Measurements from ENCODE around the gene BORCS6. TPM values are rescaled to one million over a fixed set of nuclear protein-coding genes. Genes with fewer than 3 reads are reported as not detected.

The BORCS6 gene
- total and polyA plus RNA-seq, 9 of the 15 experiments (the other 6 are each of a cell fraction or from before 2014, with no cell fraction given): 0.01 to 7.4 (median 2.3) TPM

DNA sequence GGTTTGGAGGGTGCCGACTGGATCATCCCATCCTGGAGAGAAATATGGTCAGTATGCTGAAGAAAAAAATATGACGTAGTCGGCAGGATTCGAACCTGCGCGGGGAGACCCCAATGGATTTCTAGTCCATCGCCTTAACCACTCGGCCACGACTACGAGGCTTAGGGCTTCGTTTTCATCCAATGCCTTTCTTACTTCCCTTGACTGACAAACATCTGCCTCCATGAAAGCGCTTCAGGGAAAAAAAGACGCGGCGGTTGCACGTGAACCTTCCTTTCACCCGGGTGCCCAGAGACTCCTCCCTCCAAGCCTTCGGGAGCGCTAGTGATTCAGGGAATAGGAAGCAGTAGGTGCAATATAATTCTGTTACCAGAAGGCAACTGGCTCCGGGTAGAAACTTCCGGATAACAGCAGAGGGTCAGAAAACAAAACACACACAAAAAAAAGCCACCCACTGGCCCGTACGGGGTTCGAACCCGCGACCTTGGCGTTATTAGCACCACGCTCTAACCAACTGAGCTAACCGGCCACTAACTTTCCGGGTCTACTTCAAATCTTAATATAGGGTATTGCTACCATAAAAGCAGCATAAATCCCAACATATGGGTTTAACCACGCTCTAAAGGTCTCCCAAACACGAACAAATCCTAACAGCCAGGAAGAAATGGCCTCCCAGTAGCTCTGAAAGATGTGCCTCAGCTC lies 36.7 kb upstream of the BORCS6 start (continued):
- TF ChIP-seq REST (IDR thresholded peaks at IDR 0.05; ENCODE audit: borderline replicate concordance) (peak; percentile 31; the same call in 1 of the 2 replicates), REST (CRISPR knock-in tag; IDR thresholded peaks at IDR 0.05; ENCODE audit: low read depth) (no peak), ATF2 (CRISPR knock-in tag; IDR thresholded peaks at IDR 0.05) (no peak), ZNF280B (CRISPR knock-in tag; IDR thresholded peaks at IDR 0.05) (no peak), MAFF (IDR thresholded peaks at IDR 0.05; ENCODE audit: low read length) (no peak), PURB (CRISPR knock-in tag; IDR thresholded peaks at IDR 0.05; ENCODE audit: low read depth) (no peak), ELF2 (CRISPR knock-in tag; IDR thresholded peaks at IDR 0.05) (no peak; the same call in none of the 2 replicates), NR2C2 (CRISPR knock-in tag; IDR thresholded peaks at IDR 0.05) (no peak), NR2C2 (tag; IDR thresholded peaks at IDR 0.05) (peak; percentile 57; the same call in 1 of the 2 replicates), SFPQ (IDR thresholded peaks at IDR 0.05; ENCODE audit: low read depth, low read length) (no peak), ARID1B (IDR thresholded peaks at IDR 0.05) (no peak), TSC22D4 (tag; IDR thresholded peaks at IDR 0.05) (no peak)
- TF ChIP-seq, protein P1, sequence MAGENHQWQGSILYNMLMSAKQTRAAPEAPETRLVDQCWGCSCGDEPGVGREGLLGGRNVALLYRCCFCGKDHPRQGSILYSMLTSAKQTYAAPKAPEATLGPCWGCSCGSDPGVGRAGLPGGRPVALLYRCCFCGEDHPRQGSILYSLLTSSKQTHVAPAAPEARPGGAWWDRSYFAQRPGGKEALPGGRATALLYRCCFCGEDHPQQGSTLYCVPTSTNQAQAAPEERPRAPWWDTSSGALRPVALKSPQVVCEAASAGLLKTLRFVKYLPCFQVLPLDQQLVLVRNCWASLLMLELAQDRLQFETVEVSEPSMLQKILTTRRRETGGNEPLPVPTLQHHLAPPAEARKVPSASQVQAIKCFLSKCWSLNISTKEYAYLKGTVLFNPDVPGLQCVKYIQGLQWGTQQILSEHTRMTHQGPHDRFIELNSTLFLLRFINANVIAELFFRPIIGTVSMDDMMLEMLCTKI (IDR thresholded peaks at IDR 0.05; ENCODE audit: partially characterized antibody): no peak
